IPS-20b (cell line): ENCODE data around the gene TSHZ3.

Experiments used
- H3K27ac ChIP-seq: one replicate; pipeline ENCODE4 v1.5.1; 2013; ENCODE audit warnings: low read length
- H3K27me3 ChIP-seq: 2 replicates; pipeline ENCODE4 v1.6.1; 2013; ENCODE audit warnings: mild to moderate bottlenecking, low read length, inconsistent platforms; ENCODE audit not compliant: insufficient read depth
- H3K36me3 ChIP-seq: 2 replicates; pipeline ENCODE4 v1.6.1; 2013; ENCODE audit warnings: low read depth, mild to moderate bottlenecking, inconsistent platforms, low read length, moderate library complexity; ENCODE audit not compliant: insufficient read depth
- H3K4me1 ChIP-seq: 2 replicates; pipeline ENCODE4 v1.6.1; 2013; ENCODE audit warnings: mild to moderate bottlenecking, control low read depth, inconsistent platforms, low read length, moderate library complexity; ENCODE audit not compliant: insufficient read depth
- H3K4me3 ChIP-seq: 2 replicates; pipeline ENCODE4 v1.5.1; 2013; ENCODE audit warnings: mild to moderate bottlenecking, low read length, inconsistent platforms
- H3K9ac ChIP-seq: 2 replicates; pipeline ENCODE4 v1.6.1; 2013; ENCODE audit warnings: low read depth, mild to moderate bottlenecking, inconsistent platforms, low read length, moderate library complexity
- H3K9me3 ChIP-seq: 2 replicates; pipeline ENCODE4 v1.6.1; 2013; ENCODE audit warnings: mild to moderate bottlenecking, low read depth, low read length, inconsistent platforms; ENCODE audit not compliant: insufficient read depth

Gene TSHZ3

DNA sequence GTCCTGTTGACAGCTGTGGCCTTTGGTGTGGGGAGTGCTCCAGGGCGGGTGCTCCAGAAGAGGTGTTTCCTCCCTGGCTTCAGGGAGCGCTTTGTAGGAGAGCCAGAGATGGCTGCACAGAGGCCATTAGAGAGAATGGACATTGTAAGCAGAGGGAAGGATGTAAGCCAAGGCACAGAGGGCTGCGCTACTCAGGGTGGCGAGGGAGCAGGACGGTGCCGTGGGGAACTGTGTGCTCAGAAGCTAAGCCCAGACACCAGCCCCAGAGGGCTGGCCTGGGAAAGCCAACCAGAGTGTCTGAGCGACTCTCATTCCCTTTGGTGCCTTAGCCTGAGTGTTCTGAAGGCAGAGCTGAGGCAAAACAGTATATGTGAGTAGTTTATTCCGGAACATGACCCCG lies 92.2 kb downstream of the TSHZ3 start:
- Histone ChIP-seq H3K4me3 (no peak overlapping the region), H3K27ac (no peak overlapping the region), H3K9ac (no peak overlapping the region), H3K27me3 (no peaks in the 10 kb centered on the region), H3K9me3 (no peaks in the 10 kb centered on the region), H3K4me1 (peaks cover 7% of the 10 kb centered on the region; the same call in 1 of the 2 replicates), H3K36me3 (no peaks in the 10 kb centered on the region)

GRCh38 chr19:31256593-31256960 lies 92.7 kb downstream of the TSHZ3 start:
- Histone ChIP-seq H3K9me3 (no peaks in the 10 kb centered on the region), H3K9ac (no peak overlapping the region), H3K27me3 (no peaks in the 10 kb centered on the region), H3K4me1 (peaks cover 7% of the 10 kb centered on the region; the same call in 1 of the 2 replicates), H3K27ac (no peak overlapping the region), H3K36me3 (no peaks in the 10 kb centered on the region), H3K4me3 (no peak overlapping the region)

DNA sequence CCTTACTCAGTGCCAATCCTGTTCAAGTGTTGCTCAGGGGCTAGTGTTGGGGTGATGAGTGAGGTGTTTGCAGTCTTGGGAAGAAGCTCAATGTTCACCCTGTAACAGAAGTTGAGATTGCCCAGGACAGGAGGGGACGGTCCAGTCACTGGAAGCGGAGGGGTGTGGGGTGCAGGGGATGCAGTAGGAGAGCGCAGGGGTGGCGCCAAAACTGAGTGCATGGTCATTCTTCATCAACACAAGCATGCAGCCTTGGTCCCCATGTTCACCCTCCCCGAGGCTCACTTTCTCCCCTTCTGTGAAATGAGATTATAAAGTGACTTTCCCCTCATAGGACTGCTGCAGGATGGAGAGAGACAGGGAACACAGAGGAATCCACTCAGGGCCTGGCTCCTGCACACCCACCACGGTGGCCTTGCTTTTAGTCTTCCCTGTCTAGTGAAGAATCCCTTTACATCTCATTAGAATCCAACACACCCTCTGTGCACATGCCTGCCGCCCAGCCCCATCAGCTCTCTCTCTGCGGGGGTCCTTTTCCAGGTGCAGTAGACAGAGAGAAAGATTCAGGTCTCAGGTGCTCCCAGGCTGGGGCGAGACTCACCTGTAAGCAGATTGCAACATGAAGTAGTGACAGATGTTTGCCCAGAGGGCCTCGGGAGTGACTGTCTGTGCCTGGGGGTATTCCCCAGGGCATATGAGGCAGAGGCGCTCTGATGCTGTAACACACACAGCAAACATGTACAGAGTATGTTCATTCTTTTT lies 93.2 kb downstream of the TSHZ3 start:
- H3K9me3 ChIP-seq = no peaks in the 10 kb centered on the region
- peaks cover 7% of the 10 kb centered on the region; the same call in 1 of the 2 replicates for H3K4me1 ChIP-seq
- H3K4me3 ChIP-seq = no peak overlapping the region

DNA sequence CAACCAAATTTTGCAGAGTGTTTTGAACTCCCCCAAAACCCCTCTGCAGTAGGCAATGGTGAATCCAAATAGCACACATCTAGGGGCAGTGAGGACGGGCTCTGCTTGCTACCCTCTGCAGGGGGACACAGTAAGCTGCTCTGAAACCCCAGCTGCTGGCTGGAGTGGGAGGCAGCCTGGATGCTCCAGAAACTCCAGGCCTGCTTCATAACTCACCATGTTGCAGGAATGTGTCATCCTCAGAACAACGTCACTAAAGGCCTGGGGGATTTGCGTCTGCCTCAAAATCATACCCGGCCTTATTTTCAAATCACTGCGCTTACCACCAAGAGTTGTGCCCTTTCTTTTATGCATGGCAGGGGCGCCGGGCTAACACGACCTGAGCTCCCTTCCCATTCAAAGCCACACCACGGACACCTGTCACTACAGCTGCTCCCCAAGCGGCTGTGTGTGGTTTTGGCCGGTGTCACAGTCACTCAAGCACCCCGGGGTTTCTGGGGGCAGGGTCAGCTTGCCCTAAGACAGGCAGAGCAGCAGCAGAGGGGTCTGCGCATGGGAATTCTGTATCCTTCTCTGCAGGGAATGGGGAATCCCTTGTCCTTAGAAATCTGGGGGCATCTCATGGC lies 93.9 kb downstream of the TSHZ3 start:
- H3K9ac ChIP-seq = no peak overlapping the region
- no peaks in the 10 kb centered on the region for H3K36me3 ChIP-seq
- H3K27ac ChIP-seq = no peak overlapping the region
- H3K4me3 ChIP-seq = no peak overlapping the region
- no peaks in the 10 kb centered on the region for H3K9me3 ChIP-seq
- no peaks in the 10 kb centered on the region for H3K27me3 ChIP-seq
- peaks cover 7% of the 10 kb centered on the region; the same call in 1 of the 2 replicates for H3K4me1 ChIP-seq

More for the DNA sequence above, 93.2 kb downstream of the TSHZ3 start:
- Histone ChIP-seq H3K36me3 (no peaks in the 10 kb centered on the region), H3K27me3 (no peaks in the 10 kb centered on the region), H3K27ac (no peak overlapping the region), H3K9ac (no peak overlapping the region)

DNA sequence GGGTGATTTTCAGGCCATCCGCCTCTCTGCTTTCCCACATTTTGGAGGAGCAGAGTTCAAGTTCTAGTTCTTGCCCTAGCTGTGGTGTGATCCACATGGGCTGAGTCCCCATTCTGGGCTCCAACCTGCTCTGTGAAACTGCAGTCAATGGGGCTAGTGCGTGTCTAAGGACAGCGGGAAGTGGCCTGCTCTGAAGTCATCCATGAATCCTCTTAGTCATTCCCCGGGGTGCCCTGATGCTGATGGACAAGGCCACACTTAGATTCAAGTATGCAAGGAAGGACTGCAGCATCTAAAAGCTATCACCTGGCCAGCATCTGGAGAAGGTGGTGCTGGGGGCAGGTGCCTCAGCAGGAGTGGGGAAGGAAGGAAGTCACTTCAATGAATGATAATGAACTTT lies 94.6 kb downstream of the TSHZ3 start:
- no peak overlapping the region for H3K9ac ChIP-seq
- no peak overlapping the region for H3K4me3 ChIP-seq
- H3K27me3 ChIP-seq = no peaks in the 10 kb centered on the region
- H3K36me3 ChIP-seq = no peaks in the 10 kb centered on the region
- H3K9me3 ChIP-seq = no peaks in the 10 kb centered on the region
- H3K27ac ChIP-seq = no peak overlapping the region
- H3K4me1 ChIP-seq = peaks cover 7% of the 10 kb centered on the region; the same call in 1 of the 2 replicates

DNA sequence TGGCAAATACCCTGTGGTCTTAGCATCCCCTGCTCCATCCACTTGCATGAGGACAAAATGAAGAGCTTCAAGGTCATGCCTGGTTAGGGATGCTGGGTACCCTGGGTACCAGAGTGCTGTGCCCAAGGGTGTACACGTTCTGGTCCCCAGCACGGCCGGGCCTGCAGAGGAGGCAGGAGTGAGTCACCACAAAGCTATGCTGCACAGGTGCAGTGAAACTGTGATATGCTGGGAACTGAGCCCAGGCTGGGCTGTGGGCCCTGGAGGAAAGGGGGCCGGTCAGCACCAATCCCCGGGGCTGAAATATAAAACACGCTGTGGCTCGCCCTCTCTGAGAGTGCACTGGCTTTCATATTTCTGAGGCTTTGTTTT lies 95.1 kb downstream of the TSHZ3 start:
- H3K36me3 ChIP-seq = no peaks in the 10 kb centered on the region
- H3K27ac ChIP-seq = no peak overlapping the region
- peaks cover 7% of the 10 kb centered on the region; the same call in 1 of the 2 replicates for H3K4me1 ChIP-seq
- H3K27me3 ChIP-seq = no peaks in the 10 kb centered on the region
- no peaks in the 10 kb centered on the region for H3K9me3 ChIP-seq
- H3K9ac ChIP-seq = no peak overlapping the region; the same call in 1 of the 2 replicates
- H3K4me3 ChIP-seq = no peak overlapping the region

GRCh38 chr19:31253526-31254179 lies 95.6 kb downstream of the TSHZ3 start:
- no peaks in the 10 kb centered on the region for H3K27me3 ChIP-seq
- H3K27ac ChIP-seq = no peak overlapping the region
- H3K36me3 ChIP-seq = no peaks in the 10 kb centered on the region
- H3K4me3 ChIP-seq = no peak overlapping the region
- peaks cover 7% of the 10 kb centered on the region; the same call in 1 of the 2 replicates for H3K4me1 ChIP-seq
- H3K9me3 ChIP-seq = no peaks in the 10 kb centered on the region
- H3K9ac ChIP-seq = no peak overlapping the region

DNA sequence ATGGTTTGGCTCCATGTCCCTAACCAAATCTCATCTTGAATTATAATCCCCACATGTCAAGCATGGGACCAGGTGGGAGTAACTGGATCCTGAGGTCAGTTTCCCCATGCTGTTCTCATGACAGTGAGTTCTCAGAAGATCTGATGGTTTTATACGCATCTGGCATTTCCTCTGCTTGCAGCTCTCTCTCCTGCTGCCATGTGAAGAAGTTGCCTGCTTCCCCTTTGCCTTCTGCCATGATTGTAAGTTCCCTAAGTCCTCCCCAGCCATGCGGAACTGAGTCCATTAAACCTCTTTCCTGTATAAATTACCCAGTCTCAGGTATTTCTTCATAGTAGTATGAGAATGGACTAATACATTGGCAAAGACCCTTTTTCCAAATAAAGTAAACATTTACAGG lies 96.8 kb downstream of the TSHZ3 start:
- H3K4me1 ChIP-seq = peaks cover 7% of the 10 kb centered on the region; the same call in 1 of the 2 replicates
- no peak overlapping the region for H3K4me3 ChIP-seq
- H3K36me3 ChIP-seq = no peaks in the 10 kb centered on the region
- H3K27ac ChIP-seq = no peak overlapping the region
- H3K9ac ChIP-seq = no peak overlapping the region
- H3K9me3 ChIP-seq = no peaks in the 10 kb centered on the region
- H3K27me3 ChIP-seq = no peaks in the 10 kb centered on the region

DNA sequence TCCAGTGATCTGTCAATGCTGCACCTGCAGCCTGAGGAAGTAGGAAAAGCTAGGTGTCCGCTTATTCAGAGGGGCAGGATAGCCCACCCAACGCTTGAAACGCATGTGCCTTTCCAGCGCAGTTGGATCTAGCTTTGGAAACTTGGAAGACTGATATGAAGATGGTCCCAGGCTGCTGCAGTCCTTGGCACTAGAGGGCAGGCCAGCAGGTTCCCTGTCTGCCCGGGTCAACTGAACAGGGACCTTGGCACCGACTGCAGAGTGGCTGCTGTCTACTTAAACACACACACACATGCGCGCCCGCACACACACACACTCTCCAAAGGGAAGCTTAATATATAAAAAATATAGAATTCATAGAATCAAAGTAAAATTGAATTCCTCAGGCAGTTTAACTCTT lies 100.0 kb downstream of the TSHZ3 start:
- Histone ChIP-seq H3K36me3 (no peaks in the 10 kb centered on the region), H3K4me3 (no peak overlapping the region), H3K9me3 (no peaks in the 10 kb centered on the region), H3K4me1 (peaks cover 3% of the 10 kb centered on the region; the same call in 1 of the 2 replicates), H3K27ac (no peak overlapping the region), H3K9ac (no peak overlapping the region), H3K27me3 (no peaks in the 10 kb centered on the region)

DNA sequence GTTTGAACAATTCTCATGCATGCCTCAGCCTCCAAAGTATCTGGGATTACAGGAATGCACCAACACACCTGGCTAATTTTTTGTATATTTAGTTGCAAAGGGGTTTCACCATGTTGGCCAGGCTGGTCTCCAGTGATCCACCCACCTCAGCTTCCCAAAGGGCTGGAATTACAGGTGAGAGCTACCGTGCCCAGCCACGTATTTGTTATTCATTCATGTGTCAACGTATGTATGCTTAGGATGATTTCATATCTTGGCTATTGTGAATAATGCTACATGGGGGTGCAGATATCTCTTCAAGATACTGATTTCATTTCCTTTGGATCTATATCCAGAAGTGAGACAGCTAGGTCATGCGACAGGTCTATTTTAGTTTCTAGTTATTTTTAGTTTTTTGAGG lies 113.4 kb downstream of the TSHZ3 start:
- no peaks in the 10 kb centered on the region for H3K4me1 ChIP-seq
- no peaks in the 10 kb centered on the region for H3K27me3 ChIP-seq
- no peak overlapping the region for H3K27ac ChIP-seq
- H3K9me3 ChIP-seq = no peaks in the 10 kb centered on the region
- no peak overlapping the region for H3K4me3 ChIP-seq
- no peaks in the 10 kb centered on the region for H3K36me3 ChIP-seq
- H3K9ac ChIP-seq = no peak overlapping the region

- Histone ChIP-seq H3K4me1 (no peaks in the 10 kb centered on the region), H3K27me3 (no peaks in the 10 kb centered on the region), H3K4me3 (no peak overlapping the region), H3K27ac (no peak overlapping the region), H3K36me3 (no peaks in the 10 kb centered on the region), H3K9ac (no peak overlapping the region), H3K9me3 (no peaks in the 10 kb centered on the region)
These were observed 115.9 kb downstream of the TSHZ3 start for GRCh38 chr19:31233295-31233800.
